HAP-1 (cell line): ENCODE measurements around the gene CD244.
A peak's percentile ranks its signal among the peaks of the same experiment; 100 is the strongest.

Experiments
- DNase-seq, 2 experiments: peaks; one replicate each; pipeline ENCODE4 v3.0.0-alpha.2; 2016 to 2020; ENCODE audit warnings: low spot score in 2 of 2
- H3K27me3 ChIP-seq: fragments of 250-450 bp; sonication (Bioruptor Pico); 2 replicates; pipeline ENCODE4 v1.5.1; 2020; ENCODE audit warnings: low read depth, mild to moderate bottlenecking, moderate library complexity
- H3K36me3 ChIP-seq: fragments of 250-450 bp; sonication (Bioruptor Pico); replicated peaks from 2 replicates; pipeline ENCODE4 v1.5.1; 2020; ENCODE audit warnings: mild to moderate bottlenecking
- H3K4me1 ChIP-seq: fragments of 250-450 bp; sonication (Bioruptor Pico); 2 replicates; pipeline ENCODE4 v1.5.1; 2020; ENCODE audit warnings: mild to moderate bottlenecking
- H3K4me3 ChIP-seq: fragments of 250-450 bp; sonication (Bioruptor Pico); 2 replicates; pipeline ENCODE4 v1.5.1; 2020; ENCODE audit warnings: mild to moderate bottlenecking, moderate library complexity
- H3K9me3 ChIP-seq: fragments of 250-450 bp; sonication (Bioruptor Pico); 2 replicates; pipeline ENCODE4 v1.5.1; 2020; ENCODE audit warnings: mild to moderate bottlenecking, moderate library complexity
- in situ Hi-C: fragments of 300-500 bp; cut with MboI; formaldehyde crosslinking; loops from 3 replicates; pipeline ENCODE4 v1.14.3; 2020; ENCODE audit warnings: low sequenced_read_pairs, inconsistent platforms, mixed read lengths

Gene CD244

DNA sequence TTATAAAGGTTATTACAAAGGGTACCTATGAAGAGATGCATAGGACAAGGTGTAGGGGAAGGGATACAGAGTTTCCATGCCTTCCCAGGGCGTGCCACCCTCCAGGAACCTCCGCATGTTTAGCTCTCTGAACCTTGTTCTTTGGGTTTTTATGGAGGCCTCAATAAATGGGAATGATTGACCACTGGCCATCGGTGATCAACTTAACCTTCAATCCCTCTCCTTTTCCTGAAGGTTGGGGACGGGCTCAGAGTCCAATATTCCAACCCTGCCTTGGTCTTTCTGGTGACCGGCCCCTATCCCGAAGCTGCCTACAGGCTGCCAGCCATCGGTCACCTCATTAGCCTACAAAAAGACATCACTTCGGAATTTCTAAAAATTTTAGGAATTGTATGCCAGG, 11.7 kb downstream of the CD244 start:
- Histone ChIP-seq H3K27me3 (no peaks in the 10 kb centered on the region), H3K36me3 (no peaks in the 10 kb centered on the region), H3K4me3 (no peak overlapping the region), H3K4me1 (no peaks in the 10 kb centered on the region), H3K9me3 (no peaks in the 10 kb centered on the region)
- in situ Hi-C loops, result no loop called here
- DNase-seq, result no peak

DNA sequence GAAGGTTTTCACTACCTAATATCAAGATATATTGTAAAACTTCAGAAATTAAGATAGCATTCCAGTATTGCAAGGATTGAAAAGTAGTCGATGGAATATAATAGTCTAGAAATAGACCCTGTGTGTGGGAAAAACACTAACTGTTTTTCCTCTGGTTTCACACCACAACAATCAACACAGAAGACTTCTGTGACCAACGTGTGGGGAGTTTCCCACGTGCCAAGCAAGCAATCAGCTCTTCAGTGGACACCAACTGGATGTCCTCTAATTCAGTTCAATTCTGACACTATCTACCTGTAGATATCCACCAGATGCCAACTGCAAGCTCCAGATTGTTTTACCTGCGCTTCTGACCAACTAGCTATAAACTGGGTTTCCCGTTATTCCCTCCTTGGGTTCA, 12.1 kb downstream of the CD244 start:
- Histone ChIP-seq H3K9me3 (no peaks in the 10 kb centered on the region), H3K36me3 (no peaks in the 10 kb centered on the region), H3K27me3 (no peaks in the 10 kb centered on the region), H3K4me3 (no peak overlapping the region), H3K4me1 (no peaks in the 10 kb centered on the region)
- DNase-seq, result no peak
- in situ Hi-C loops, result no loop called here

GRCh38 chr1:160846281-160846680, 16.4 kb downstream of the CD244 start:
- H3K36me3 ChIP-seq, result no peaks in the 10 kb centered on the region
- H3K4me1 ChIP-seq, result no peaks in the 10 kb centered on the region; the same call in 1 of the 2 replicates
- H3K4me3 ChIP-seq, result no peak overlapping the region
- in situ Hi-C loops, result no loop called here
- no peaks in the 10 kb centered on the region for H3K9me3 ChIP-seq
- no peaks in the 10 kb centered on the region for H3K27me3 ChIP-seq
- no peak for DNase-seq

- Histone ChIP-seq H3K27me3 (no peaks in the 10 kb centered on the region), H3K9me3 (no peaks in the 10 kb centered on the region), H3K4me1 (no peaks in the 10 kb centered on the region; the same call in 1 of the 2 replicates), H3K4me3 (no peak overlapping the region), H3K36me3 (no peaks in the 10 kb centered on the region)
- in situ Hi-C loops, result no loop called here
- DNase-seq, result no peak
These were observed 18.0 kb downstream of the CD244 start for GRCh38 chr1:160844447-160845232.

DNA sequence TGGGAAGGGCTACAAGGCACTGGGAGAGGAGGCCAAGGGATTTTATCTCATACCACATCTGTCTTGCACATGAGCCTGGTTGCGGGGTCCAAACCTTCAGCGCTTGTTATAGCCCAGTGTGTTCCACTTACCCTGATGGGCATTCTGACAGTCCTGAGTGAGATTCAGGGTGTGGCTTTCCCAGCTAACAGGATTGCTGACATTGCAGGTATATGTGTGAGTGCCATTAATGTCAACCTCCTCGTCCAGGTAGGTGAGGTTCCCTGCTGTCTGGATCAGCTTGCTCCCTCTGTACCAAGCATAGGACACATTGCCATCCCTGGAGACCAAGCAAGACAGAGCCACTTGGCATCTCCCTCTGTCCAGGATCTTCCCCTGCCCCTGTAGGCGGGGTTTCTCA, 21.6 kb downstream of the CD244 start:
- H3K4me3 ChIP-seq, result no peak overlapping the region
- in situ Hi-C loops, result no loop called here
- H3K27me3 ChIP-seq, result no peaks in the 10 kb centered on the region
- no peaks in the 10 kb centered on the region for H3K36me3 ChIP-seq
- no peaks in the 10 kb centered on the region for H3K9me3 ChIP-seq
- DNase-seq, result no peak
- peaks cover 5% of the 10 kb centered on the region for H3K4me1 ChIP-seq

DNA sequence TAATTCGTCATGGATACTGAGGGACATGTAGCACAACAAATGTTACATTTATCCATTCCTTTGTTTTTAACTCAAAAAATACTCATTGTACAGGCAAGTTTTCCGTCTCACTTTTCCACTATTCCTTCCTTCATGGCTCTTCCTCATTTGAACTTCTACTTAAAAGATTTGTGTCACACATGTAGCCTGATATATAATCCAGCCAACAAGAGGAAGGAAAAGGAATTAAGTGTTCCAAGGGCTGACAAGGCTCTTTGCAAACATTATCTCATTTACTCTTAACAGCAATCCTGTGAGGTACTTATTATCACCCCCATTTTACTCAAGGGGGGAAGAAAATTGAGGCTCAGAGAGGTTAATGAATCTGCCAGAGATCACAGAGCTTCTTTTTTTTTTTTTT, 22.9 kb downstream of the CD244 start:
- H3K4me1 ChIP-seq, result peaks cover 5% of the 10 kb centered on the region
- H3K36me3 ChIP-seq, result no peaks in the 10 kb centered on the region
- no peaks in the 10 kb centered on the region for H3K9me3 ChIP-seq
- no peaks in the 10 kb centered on the region for H3K27me3 ChIP-seq
- in situ Hi-C loops, result no loop called here
- DNase-seq, result no peak
- H3K4me3 ChIP-seq, result no peak overlapping the region

DNA sequence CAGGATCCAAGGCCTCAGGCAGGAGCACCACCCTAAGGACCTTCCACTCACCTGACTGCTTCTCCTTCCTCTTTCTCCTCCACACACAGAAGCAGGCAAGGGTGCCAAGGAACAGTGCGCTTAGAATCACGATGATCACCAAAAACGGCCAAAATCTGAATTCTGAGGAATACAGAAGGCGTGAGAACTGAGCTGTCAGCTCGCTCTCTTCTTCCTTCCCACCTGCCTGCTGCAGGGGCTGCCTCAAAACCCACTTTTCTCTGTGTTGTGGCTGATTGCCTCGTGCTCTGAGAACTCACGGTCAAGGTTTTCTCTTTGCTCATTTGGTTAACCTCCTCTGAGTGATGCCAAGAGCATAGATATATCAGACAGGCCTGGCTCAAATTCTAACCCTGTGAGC, 23.8 kb downstream of the CD244 start:
- no peaks in the 10 kb centered on the region for H3K9me3 ChIP-seq
- in situ Hi-C loops, result no loop called here
- no peaks in the 10 kb centered on the region for H3K27me3 ChIP-seq
- no peaks in the 10 kb centered on the region for H3K36me3 ChIP-seq
- DNase-seq, result no peak
- peaks cover 5% of the 10 kb centered on the region for H3K4me1 ChIP-seq
- no peak overlapping the region for H3K4me3 ChIP-seq

DNA sequence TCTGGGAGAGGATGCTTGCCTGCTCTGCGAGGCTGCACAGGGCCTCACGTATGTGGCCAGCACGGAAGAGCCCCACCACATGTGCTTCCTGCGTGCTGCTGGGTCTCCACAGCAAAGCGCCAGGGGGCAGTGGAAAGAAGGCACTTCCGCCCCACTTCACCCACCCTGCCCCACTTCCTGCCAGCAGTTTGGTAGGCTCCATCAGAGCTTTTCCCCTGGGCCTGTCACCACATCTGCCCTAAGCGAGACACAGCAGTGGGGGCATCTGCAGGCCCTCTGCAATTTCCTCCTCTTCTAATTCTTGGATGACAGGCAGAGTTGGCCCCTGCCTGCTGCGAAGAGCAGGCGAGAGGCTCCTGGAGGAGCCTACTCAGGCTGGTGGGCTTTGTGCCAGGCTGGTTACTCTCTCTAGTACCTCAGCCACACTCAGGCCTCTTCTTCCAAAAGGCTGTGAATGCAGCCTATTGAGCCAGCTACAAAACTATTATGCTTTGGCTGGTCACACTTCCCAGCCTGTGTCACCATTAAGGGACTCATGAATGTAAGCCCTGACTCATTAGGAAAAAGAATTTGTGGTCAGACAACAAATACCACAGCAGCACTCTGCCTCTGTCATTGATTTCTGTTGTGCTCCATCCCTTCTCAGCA, 25.0 kb downstream of the CD244 start:
- Histone ChIP-seq H3K4me3 (no peak overlapping the region), H3K36me3 (no peaks in the 10 kb centered on the region), H3K9me3 (no peaks in the 10 kb centered on the region), H3K27me3 (no peaks in the 10 kb centered on the region), H3K4me1 (peaks cover 5% of the 10 kb centered on the region; the same call in 1 of the 2 replicates)
- in situ Hi-C loops, result no loop called here
- DNase-seq, result no peak

- Histone ChIP-seq H3K4me1 (peaks cover 5% of the 10 kb centered on the region; the same call in 1 of the 2 replicates), H3K36me3 (no peaks in the 10 kb centered on the region), H3K4me3 (no peak overlapping the region), H3K9me3 (no peaks in the 10 kb centered on the region), H3K27me3 (no peaks in the 10 kb centered on the region)
- in situ Hi-C loops, result no loop called here
- DNase-seq, result no peak
These were observed 25.6 kb downstream of the CD244 start for GRCh38 chr1:160836981-160837557.

DNA sequence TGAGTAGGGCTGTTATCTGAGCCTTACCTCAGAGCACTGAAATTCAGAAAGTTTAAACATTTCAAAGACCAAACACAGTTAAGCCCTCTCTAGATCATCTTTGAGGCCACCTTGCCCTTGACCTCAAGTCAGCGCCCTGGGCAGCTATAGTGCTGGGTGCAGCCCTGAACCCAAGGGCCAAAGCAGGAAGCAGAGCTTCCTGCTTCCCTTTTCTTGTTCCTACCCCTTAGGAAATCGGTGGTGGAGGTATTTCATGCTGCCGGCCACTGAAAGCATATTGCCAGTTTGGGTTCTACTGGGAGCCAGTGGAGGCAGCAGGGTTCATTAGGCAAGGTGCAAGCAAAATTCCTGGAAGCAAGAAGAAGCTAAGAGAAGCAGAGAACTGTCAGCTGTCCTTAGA, 26.1 kb downstream of the CD244 start:
- H3K4me3 ChIP-seq, result no peak overlapping the region
- no peaks in the 10 kb centered on the region for H3K36me3 ChIP-seq
- no peaks in the 10 kb centered on the region for H3K27me3 ChIP-seq
- no peaks in the 10 kb centered on the region for H3K9me3 ChIP-seq
- in situ Hi-C loops, result no loop called here
- H3K4me1 ChIP-seq, result peaks cover 5% of the 10 kb centered on the region; the same call in 1 of the 2 replicates
- DNase-seq, result no peak

DNA sequence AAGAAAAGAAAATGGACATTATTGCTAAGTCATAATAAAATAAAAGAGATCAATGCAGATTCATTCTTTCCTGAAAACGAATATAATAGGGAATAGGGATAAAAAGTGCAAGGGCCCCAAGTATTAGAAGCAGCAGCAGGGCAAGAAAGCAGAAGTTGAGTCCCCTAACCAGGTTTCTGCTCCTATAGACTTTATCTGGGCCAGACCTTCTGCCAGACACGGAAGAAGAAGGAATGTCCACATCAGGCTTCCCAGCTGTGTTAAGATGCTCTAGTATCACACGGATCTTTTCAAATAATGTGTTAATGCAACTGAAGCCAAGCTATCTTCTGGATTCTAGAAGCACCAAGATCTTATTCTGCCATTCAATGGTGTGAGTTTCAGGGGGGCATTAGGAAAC, 26.9 kb downstream of the CD244 start:
- Histone ChIP-seq H3K9me3 (no peaks in the 10 kb centered on the region), H3K36me3 (no peaks in the 10 kb centered on the region), H3K27me3 (no peaks in the 10 kb centered on the region), H3K4me1 (peaks cover 5% of the 10 kb centered on the region; the same call in 1 of the 2 replicates), H3K4me3 (no peak overlapping the region)
- DNase-seq, result no peak
- in situ Hi-C loops, result no loop called here

DNA sequence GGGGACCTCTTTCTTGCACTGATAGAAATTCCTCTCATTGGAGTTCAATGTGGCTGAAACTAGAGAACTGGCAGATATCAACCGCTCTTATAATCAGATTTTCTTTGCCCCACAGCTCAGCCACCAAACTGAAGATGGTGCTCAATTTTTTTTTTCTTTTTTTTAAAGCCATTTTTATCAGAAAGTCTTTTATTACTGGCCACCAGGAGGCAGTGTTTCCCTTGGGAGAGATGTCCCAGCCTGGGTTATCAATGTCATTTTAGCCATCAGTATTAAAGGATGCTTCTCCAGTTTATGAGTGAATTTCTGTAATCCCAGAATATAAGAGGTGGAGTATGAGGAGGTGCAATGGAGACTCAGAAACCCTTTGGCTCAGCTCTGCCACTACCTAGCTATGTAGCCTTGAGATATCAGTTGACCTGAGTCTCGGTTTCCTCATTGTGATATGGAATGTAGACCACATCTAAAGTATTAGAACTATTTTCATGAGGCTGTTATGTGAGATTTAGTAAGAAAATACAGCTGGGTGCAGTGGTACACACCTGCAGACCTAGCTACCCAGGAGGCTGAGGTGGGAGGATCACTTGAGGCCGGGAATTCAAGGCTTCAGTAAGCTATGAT, 27.6 kb downstream of the CD244 start:
- no peaks in the 10 kb centered on the region for H3K9me3 ChIP-seq
- no peaks in the 10 kb centered on the region for H3K27me3 ChIP-seq
- no peaks in the 10 kb centered on the region for H3K36me3 ChIP-seq
- peaks cover 5% of the 10 kb centered on the region; the same call in 1 of the 2 replicates for H3K4me1 ChIP-seq
- peak; percentile 14 to 25 for DNase-seq
- no peak overlapping the region for H3K4me3 ChIP-seq
- in situ Hi-C loops, result no loop called here

DNA sequence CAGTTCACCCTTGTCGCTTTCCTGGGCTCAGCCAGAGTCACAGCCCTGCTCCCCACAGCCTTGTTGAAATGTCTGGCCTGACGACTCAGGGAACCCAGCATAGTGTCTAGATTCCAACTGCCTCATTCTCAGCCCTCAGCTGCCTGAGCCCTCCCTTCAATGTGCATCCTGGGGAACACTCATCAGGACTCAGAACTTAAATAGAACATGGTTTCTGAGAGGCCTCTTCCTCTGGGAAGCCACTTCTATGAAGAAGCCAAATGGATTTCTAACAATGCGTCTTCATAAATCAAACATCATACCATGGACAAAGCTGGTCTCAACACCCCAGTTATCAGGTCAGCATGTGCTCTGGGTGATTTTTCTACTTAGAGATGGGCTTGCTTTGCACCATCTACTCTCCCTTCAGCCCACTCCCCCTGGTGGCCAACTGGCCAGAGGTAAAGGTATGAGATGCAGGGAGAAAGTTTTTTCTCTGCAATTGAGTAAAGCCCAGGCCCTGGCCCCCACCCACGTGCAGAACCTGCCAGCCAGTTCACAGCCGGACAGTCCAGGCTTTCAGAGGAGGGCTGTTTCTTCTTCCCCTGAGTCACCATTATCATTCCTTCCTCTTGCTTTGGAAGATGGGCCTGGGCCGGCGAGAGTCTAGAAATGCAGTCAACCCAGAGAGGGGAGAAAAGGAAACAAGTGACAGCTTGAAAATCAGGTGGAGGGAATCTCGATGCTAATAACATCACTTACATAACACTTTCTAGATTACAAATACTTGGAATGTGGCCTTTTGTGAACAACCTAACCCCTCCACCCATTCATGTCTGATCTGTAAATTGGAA, 32.1 kb downstream of the CD244 start:
- H3K4me1 ChIP-seq, result no peaks in the 10 kb centered on the region
- H3K9me3 ChIP-seq, result no peaks in the 10 kb centered on the region
- DNase-seq, result peak; percentile 42 to 88
- in situ Hi-C loops, result no loop called here
- H3K27me3 ChIP-seq, result no peaks in the 10 kb centered on the region
- no peak overlapping the region for H3K4me3 ChIP-seq
- no peaks in the 10 kb centered on the region for H3K36me3 ChIP-seq
